Measurements from ENCODE around the gene PRR12.

DNA sequence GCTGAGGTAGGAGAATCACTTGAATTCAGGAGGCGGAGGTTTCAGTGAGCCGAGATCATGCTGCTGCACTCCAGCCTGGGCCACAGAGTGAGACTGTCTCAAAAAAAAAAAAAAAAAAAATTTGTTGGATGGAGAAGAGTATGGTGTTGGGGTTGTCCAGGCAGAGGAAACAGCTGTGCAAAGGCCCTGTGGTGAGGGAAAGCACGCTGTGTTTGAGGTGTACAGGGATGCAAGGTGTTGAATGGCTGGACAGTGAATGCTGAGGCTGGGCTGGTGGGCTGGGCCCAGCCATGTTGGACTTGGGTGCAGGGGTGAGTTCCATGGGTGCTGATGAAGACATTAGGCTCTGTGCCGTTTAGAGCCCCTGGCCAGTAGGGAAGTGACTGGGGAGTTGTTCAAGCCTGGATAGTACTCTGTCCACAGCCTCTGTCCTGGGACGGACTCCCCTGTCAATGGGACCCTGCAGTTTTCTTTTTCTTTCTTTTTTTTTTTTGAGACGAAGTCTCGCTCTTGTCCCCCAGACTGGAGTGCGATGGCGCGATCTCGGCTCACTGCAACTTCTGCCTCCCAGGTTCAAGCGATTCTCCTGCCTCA, 18.6 kb downstream of the PRR12 start:
- TF ChIP-seq, protein P1, sequence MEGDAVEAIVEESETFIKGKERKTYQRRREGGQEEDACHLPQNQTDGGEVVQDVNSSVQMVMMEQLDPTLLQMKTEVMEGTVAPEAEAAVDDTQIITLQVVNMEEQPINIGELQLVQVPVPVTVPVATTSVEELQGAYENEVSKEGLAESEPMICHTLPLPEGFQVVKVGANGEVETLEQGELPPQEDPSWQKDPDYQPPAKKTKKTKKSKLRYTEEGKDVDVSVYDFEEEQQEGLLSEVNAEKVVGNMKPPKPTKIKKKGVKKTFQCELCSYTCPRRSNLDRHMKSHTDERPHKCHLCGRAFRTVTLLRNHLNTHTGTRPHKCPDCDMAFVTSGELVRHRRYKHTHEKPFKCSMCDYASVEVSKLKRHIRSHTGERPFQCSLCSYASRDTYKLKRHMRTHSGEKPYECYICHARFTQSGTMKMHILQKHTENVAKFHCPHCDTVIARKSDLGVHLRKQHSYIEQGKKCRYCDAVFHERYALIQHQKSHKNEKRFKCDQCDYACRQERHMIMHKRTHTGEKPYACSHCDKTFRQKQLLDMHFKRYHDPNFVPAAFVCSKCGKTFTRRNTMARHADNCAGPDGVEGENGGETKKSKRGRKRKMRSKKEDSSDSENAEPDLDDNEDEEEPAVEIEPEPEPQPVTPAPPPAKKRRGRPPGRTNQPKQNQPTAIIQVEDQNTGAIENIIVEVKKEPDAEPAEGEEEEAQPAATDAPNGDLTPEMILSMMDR (IDR thresholded peaks at IDR 0.05; ENCODE audit: low read depth, low read length, missing input control) = no peak
- TF ChIP-seq, protein P2, sequence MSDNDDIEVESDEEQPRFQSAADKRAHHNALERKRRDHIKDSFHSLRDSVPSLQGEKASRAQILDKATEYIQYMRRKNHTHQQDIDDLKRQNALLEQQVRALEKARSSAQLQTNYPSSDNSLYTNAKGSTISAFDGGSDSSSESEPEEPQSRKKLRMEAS (IDR thresholded peaks at IDR 0.05) = no peak
- TF ChIP-seq TAF1 (conservative IDR thresholded peaks at IDR 0.05) = no peak
- no peak for TF ChIP-seq JUND (IDR thresholded peaks at IDR 0.05)
- TF ChIP-seq, protein P3, sequence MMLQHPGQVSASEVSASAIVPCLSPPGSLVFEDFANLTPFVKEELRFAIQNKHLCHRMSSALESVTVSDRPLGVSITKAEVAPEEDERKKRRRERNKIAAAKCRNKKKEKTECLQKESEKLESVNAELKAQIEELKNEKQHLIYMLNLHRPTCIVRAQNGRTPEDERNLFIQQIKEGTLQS (IDR thresholded peaks at IDR 0.05) = no peak

Measured in liver (tissue), 3 donors.